ENCODE results near the gene CES4A. TPM values are rescaled to one million over a fixed set of nuclear protein-coding genes. Genes with fewer than 3 reads are reported as not detected.

The CES4A gene
- total and polyA plus RNA-seq, 2 of the 13 experiments (the other 11 are each of a cell fraction or from before 2014, with no cell fraction given), result 0.09 to 0.17 TPM

- TF ChIP-seq ZNF710 (CRISPR knock-in tag; IDR thresholded peaks at IDR 0.05; ENCODE audit: borderline replicate concordance), result peak; percentile 87; the same call in 1 of the 2 replicates
- peak; percentile 77; the same call in 1 of the 2 replicates for TF ChIP-seq DNMT1 (CRISPR knock-in tag; IDR thresholded peaks at IDR 0.05)
- TF ChIP-seq CEBPB (IDR thresholded peaks at IDR 0.05; ENCODE audit: borderline replicate concordance, low read depth, low read length), result no peak
- TF ChIP-seq ATF1 (CRISPR knock-in tag; IDR thresholded peaks at IDR 0.05), result no peak
- TF ChIP-seq, protein P1, sequence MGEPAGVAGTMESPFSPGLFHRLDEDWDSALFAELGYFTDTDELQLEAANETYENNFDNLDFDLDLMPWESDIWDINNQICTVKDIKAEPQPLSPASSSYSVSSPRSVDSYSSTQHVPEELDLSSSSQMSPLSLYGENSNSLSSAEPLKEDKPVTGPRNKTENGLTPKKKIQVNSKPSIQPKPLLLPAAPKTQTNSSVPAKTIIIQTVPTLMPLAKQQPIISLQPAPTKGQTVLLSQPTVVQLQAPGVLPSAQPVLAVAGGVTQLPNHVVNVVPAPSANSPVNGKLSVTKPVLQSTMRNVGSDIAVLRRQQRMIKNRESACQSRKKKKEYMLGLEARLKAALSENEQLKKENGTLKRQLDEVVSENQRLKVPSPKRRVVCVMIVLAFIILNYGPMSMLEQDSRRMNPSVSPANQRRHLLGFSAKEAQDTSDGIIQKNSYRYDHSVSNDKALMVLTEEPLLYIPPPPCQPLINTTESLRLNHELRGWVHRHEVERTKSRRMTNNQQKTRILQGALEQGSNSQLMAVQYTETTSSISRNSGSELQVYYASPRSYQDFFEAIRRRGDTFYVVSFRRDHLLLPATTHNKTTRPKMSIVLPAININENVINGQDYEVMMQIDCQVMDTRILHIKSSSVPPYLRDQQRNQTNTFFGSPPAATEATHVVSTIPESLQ (CRISPR knock-in tag; conservative IDR thresholded peaks at IDR 0.05), result no peak
- TF ChIP-seq ZNF558 (CRISPR knock-in tag; IDR thresholded peaks at IDR 0.05; ENCODE audit: borderline replicate concordance), result 0 out of 2 replicates have a peak, but pooled peaks have one; percentile 68
- TF ChIP-seq ZNF501 (CRISPR knock-in tag; IDR thresholded peaks at IDR 0.05), result peak; percentile 93
- peak; percentile 83; the same call in 1 of the 2 replicates for TF ChIP-seq ZNF350 (CRISPR knock-in tag; IDR thresholded peaks at IDR 0.05; ENCODE audit: borderline replicate concordance, low read depth)
- peak; percentile 71 for TF ChIP-seq HNRNPLL (IDR thresholded peaks at IDR 0.05; ENCODE audit: low read depth, low read length, poor library complexity, severe bottlenecking)
- peak; percentile 72; the same call in 1 of the 2 replicates for TF ChIP-seq CC2D1A (CRISPR knock-in tag; IDR thresholded peaks at IDR 0.05)
- TF ChIP-seq BRD4 (CRISPR knock-in tag; IDR thresholded peaks at IDR 0.05), result peak; percentile 97
- no peak for TF ChIP-seq RORA (CRISPR knock-in tag; IDR thresholded peaks at IDR 0.05)
- peak; percentile 87 for TF ChIP-seq ZNF44 (CRISPR knock-in tag; IDR thresholded peaks at IDR 0.05)
- 0 out of 2 replicates have a peak, but pooled peaks have one; percentile 76 for TF ChIP-seq PCBP1 (IDR thresholded peaks at IDR 0.05; ENCODE audit: borderline replicate concordance, low read depth, low read length)
- no peak; the same call in 1 of the 2 replicates for TF ChIP-seq CHCHD3 (CRISPR knock-in tag; IDR thresholded peaks at IDR 0.05)
- TF ChIP-seq ZNF589 (CRISPR knock-in tag; conservative IDR thresholded peaks at IDR 0.05), result 0 out of 2 replicates have a peak, but pooled peaks have one; percentile 47
- TF ChIP-seq ZNF124 (CRISPR knock-in tag; IDR thresholded peaks at IDR 0.05), result 0 out of 2 replicates have a peak, but pooled peaks have one; percentile 48
- no peak for TF ChIP-seq HNRNPUL1 (IDR thresholded peaks at IDR 0.05; ENCODE audit: low read depth, low read length)
- peak; percentile 57 for TF ChIP-seq NFYC (CRISPR knock-in tag; IDR thresholded peaks at IDR 0.05)
- peak; percentile 67; the same call in 1 of the 2 replicates for TF ChIP-seq ZBTB7A (CRISPR knock-in tag; IDR thresholded peaks at IDR 0.05)
- TF ChIP-seq MXD3 (CRISPR knock-in tag; IDR thresholded peaks at IDR 0.05), result peak; percentile 84
- TF ChIP-seq SP5 (CRISPR knock-in tag; IDR thresholded peaks at IDR 0.05; ENCODE audit: borderline replicate concordance, low read depth), result no peak
- 0 out of 2 replicates have a peak, but pooled peaks have one; percentile 62 for TF ChIP-seq ZNF569 (CRISPR knock-in tag; IDR thresholded peaks at IDR 0.05; ENCODE audit: borderline replicate concordance)
These were observed 40.4 kb downstream of the CES4A start, which contains the start of gene CBFB (continued) for GRCh38 chr16:67028696-67029253.
